22Rv1 (cell line): ENCODE results near the gene ADAMTS9.

Source experiments
- H3K27ac ChIP-seq: fragments of 450-650 bp; 2 replicates; pipeline ENCODE4 v1.5.1; 2017
- ZFX ChIP-seq: fragments of 450-650 bp; IDR thresholded peaks from 2 replicates; pipeline ENCODE4 v1.6.1; 2017; ENCODE audit warnings: antibody characterized with exemption, borderline replicate concordance
- TF ChIP-seq, protein P1 (sequence below): fragments of 450-650 bp; IDR thresholded peaks from 2 replicates; pipeline ENCODE4 v1.5.1; 2017; ENCODE audit warnings: mild to moderate bottlenecking

Gene ADAMTS9

DNA sequence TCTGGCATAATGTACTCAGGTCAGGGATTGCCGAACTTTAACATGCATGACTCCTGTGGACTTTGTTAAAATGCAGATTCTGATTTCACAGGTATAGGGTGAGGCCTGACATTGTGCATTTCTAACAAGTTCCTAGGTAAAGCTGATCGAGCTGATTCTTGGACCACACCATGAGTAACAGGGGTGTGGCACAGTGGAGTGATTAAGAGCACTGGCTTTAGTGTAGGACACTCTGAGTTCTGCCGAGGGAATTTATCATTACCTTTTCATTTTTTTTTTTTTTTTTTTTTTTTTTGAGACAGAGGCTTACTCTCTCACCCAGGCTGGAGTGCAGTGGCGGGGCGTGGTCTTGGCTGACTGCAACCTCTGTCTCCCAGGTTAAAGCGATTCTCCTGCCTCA, 169.3 kb downstream of the ADAMTS9 start:
- no peak overlapping the region for H3K27ac ChIP-seq
- no peak for TF ChIP-seq ZFX
- TF ChIP-seq, protein P1, sequence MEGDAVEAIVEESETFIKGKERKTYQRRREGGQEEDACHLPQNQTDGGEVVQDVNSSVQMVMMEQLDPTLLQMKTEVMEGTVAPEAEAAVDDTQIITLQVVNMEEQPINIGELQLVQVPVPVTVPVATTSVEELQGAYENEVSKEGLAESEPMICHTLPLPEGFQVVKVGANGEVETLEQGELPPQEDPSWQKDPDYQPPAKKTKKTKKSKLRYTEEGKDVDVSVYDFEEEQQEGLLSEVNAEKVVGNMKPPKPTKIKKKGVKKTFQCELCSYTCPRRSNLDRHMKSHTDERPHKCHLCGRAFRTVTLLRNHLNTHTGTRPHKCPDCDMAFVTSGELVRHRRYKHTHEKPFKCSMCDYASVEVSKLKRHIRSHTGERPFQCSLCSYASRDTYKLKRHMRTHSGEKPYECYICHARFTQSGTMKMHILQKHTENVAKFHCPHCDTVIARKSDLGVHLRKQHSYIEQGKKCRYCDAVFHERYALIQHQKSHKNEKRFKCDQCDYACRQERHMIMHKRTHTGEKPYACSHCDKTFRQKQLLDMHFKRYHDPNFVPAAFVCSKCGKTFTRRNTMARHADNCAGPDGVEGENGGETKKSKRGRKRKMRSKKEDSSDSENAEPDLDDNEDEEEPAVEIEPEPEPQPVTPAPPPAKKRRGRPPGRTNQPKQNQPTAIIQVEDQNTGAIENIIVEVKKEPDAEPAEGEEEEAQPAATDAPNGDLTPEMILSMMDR = no peak

DNA sequence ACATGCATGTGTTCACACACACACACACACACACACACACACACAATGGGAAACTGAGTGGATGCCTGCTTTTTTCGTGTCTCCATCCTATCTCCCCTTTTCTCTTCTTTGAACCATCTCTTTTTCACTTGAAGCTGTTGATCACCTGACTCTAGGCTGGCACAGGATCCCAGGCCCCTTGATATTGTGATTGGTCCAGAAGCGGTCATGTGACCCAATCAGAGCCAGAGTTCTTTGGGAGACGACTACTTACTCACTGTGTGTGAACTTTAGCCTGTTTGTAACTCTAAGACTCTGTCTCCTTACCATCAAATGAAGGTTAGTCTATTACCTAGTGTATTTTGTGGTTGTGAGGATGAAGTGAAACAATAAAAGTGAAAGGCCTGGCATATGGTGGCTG, 172.9 kb downstream of the ADAMTS9 start:
- H3K27ac ChIP-seq = no peak overlapping the region
- no peak for TF ChIP-seq ZFX
- TF ChIP-seq, protein P1 = no peak

DNA sequence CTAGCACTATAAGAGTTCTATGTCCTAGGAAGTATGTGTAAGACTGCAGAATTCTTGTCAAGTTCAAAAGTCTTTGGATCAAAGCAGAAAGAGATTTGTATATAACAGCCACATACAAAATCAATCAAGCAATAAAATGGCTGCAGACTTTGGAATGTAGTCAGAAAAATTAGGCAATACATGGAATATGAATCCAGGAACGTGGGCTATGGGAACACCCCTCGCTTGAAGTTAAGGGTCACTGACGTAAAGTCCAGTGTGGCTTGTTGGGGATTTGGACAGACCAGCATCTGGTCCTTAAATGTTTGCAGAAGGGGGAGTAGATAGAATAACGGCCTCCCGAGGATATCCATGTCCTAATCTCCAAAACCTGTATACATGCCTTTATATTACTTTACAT, 178.6 kb downstream of the ADAMTS9 start:
- no peak for TF ChIP-seq ZFX
- TF ChIP-seq, protein P1 = no peak
- H3K27ac ChIP-seq = no peak overlapping the region

DNA sequence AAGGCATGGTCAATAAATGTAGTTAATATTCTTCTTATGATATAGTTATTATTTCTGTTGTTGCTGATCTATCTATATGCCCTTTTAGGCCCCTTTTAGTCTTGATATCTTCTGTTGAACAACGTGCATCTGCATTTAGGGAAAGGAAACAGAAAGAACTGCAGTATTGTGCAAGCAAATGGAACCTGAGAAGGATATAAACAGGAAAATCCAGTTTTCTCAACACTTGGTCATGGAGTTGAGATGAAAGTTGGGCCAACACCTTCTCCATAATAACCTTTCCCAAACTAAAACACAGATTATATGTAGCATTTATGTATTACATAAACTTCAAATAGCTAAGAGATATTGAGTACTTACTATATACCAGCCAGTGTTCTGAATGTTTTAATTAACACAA, 179.7 kb downstream of the ADAMTS9 start:
- TF ChIP-seq ZFX = no peak
- TF ChIP-seq, protein P1 = no peak
- H3K27ac ChIP-seq = no peak overlapping the region

DNA sequence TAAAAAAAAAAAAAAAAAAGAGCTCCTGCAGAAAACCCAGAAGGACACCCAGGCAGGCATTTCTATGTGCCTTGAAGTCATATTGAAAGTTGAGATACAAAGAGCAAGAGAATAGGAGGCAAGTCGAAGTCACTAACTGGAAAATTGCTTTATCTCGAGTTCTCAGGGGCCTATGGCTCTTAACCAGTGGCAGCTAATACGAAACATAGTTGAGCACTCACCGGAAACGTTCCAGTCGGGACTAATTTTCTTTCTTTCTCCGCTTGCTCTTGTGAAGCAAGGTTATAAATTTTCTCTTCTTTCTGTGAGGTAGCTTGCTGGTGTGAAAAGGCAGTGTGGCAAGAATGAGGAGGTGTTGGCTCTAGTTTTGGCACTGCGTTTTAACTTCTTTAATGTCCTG, 181.5 kb downstream of the ADAMTS9 start:
- TF ChIP-seq ZFX = no peak
- TF ChIP-seq, protein P1 = no peak
- no peak overlapping the region for H3K27ac ChIP-seq

DNA sequence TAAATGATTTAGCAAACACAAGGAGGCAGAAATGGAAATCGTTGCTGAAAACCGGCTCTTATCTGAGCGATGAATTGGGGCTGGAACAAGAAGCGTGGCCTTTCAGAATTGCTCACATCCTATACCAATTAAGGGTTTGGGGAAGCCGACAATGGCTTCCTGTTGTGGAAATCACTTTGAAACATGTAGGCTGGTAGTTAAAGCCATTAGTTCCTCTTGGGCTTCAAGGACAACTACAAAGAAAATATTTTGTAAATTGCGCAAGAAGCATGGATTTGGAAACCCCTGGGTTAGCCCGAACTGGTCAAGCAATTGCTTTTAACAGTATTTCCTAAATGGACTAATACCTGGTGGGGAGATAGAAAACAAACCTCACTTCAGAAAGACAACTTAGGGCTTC, 182.4 kb downstream of the ADAMTS9 start:
- TF ChIP-seq ZFX = no peak
- TF ChIP-seq, protein P1 = no peak
- no peak overlapping the region for H3K27ac ChIP-seq

DNA sequence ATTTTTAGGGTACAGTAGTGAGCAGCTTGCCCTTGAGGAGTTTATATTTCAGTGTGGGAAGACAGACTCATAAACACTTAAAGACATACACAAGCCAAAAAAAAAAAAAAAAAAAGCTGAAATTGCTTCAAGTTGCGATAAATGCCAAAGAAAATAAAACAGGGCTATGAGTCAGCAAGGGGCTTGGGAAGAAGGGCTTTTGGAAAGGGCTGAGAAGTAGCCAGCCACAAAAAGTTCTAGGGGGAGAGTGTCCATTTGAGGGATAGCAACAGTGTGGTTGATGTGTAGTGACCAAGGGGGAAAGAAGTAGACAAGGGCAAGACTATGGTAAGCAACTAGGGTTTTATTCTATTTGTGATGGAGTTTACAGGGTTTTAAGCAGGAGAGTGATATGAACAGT, 185.5 kb downstream of the ADAMTS9 start:
- peak overlapping the region; percentile 74 for H3K27ac ChIP-seq
- no peak for TF ChIP-seq ZFX
- TF ChIP-seq, protein P1 = no peak
